Activated CD8-positive, alpha-beta T cell treated with anti-CD3 and anti-CD28 coated beads for 36 hours (primary cell): ENCODE measurements around the gene ZNF483. TPM values are rescaled to one million over a fixed set of nuclear protein-coding genes. Genes with fewer than 3 reads are reported as not detected.
"Not testable (repeated sequence)": the region's sequence is repeated elsewhere in the genome, so short reads cannot be mapped to it uniquely, and the experiment has no call there.

Source experiments
- ATAC-seq: fragments of 200-7000 bp; cut with Tn5 transposase; one replicate; pipeline ENCODE4 v1.10.0; 2021; ENCODE audit warnings: mild to moderate bottlenecking, moderate library complexity
- CTCF ChIA-PET: fragments of 350-600 bp; sonication (Branson Sonifier 250); formaldehyde crosslinking; loops from one replicate; lab custom pipeline; 2021; ENCODE audit warnings: antibody characterized with exemption; lab: Charles Lee
- POLR2A ChIA-PET: fragments of 350-600 bp; sonication (Branson Sonifier 250); formaldehyde crosslinking; loops from one replicate; lab custom pipeline; 2021; ENCODE audit warnings: antibody characterized with exemption; lab: Charles Lee
- DNase-seq: peaks from one replicate; pipeline ENCODE4 v3.0.0-alpha.2; 2020
- H3K27ac Mint-ChIP-seq: one replicate; pipeline ENCODE4 v1.8.0; 2021; ENCODE audit warnings: mild to moderate bottlenecking, mixed read lengths
- H3K27me3 Mint-ChIP-seq: one replicate; pipeline ENCODE4 v1.8.0; 2021; ENCODE audit warnings: mixed read lengths
- H3K36me3 Mint-ChIP-seq: one replicate; pipeline ENCODE4 v1.8.0; 2021; ENCODE audit warnings: low read depth, mixed read lengths
- H3K4me1 Mint-ChIP-seq: one replicate; pipeline ENCODE4 v1.8.0; 2021; ENCODE audit warnings: low read depth, mixed read lengths
- H3K4me3 Mint-ChIP-seq: one replicate; pipeline ENCODE4 v1.8.0; 2021; ENCODE audit warnings: mild to moderate bottlenecking, moderate library complexity, mixed read lengths
- H3K9me3 Mint-ChIP-seq: one replicate; pipeline ENCODE4 v1.8.0; 2021; ENCODE audit warnings: mixed read lengths
- intact Hi-C: fragments of 100-400 bp; cut with micrococcal nuclease; formaldehyde crosslinking; loops from one replicate; pipeline ENCODE4 v1.10.0; 2022
- total RNA-seq, 2 experiments: library from RNA; stranded (reverse); gene quantifications; one replicate each; pipeline ENCODE4 v1.2.3, GENCODE V29; 2021
- TF ChIP-seq, protein P1 (sequence below): fragments of 200-600 bp; IDR thresholded peaks from one replicate; pipeline ENCODE4 v1.8.0; 2022; ENCODE audit warnings: antibody characterized with exemption, mild to moderate bottlenecking

The ZNF483 gene
- total RNA-seq, 2 experiments from 2014 or later, result 2.6 to 2.8 TPM

DNA sequence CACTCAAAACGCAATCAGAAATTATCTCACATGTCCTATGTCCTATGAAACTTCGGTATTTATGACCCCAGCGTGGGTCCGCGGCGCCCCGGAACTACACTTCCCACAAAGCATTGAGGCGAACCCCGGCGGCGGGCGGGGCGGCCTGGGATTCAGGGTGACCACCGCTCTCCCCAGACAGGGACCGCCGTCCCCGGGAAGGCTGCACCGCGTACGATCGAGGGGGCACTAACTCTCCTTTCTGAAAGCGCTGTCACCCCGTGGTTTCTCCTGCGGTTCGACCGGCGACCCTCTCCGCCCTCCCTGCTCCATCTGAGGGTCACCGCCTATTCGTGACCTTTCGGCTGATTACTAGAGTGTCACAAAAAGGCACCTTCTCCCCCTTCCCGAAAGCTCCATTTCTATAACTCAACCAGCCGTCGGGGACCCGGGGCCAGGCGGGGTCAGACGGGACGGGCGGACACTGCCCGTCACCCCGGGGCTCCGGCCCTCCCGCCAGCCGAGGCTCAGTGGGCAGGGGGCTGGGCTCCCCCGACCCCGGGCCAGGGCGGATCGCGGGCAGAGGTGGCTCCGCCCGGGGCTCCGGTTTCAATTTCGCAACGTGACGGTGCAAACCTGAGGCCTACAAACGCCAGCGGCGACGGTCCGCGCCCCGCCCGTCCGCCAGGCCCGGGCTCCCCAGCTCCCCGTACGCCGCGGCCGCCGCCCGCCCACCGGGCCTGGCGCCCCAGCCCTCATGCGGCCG is 42.1 kb upstream of the ZNF483 start:
- CTCF ChIA-PET, result interaction anchor here (1.1 kb wide), 1 partner anchor 71 kb away, joined by 3 read pairs; no protein-coding TSS in a partner anchor
- ATAC-seq (peak; percentile 49), DNase-seq (peak; percentile 81)
- no peaks in the 10 kb centered on the region for H3K27me3 Mint-ChIP-seq
- intact Hi-C loops, result no loop called here
- TF ChIP-seq, protein P1, sequence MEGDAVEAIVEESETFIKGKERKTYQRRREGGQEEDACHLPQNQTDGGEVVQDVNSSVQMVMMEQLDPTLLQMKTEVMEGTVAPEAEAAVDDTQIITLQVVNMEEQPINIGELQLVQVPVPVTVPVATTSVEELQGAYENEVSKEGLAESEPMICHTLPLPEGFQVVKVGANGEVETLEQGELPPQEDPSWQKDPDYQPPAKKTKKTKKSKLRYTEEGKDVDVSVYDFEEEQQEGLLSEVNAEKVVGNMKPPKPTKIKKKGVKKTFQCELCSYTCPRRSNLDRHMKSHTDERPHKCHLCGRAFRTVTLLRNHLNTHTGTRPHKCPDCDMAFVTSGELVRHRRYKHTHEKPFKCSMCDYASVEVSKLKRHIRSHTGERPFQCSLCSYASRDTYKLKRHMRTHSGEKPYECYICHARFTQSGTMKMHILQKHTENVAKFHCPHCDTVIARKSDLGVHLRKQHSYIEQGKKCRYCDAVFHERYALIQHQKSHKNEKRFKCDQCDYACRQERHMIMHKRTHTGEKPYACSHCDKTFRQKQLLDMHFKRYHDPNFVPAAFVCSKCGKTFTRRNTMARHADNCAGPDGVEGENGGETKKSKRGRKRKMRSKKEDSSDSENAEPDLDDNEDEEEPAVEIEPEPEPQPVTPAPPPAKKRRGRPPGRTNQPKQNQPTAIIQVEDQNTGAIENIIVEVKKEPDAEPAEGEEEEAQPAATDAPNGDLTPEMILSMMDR, result no peak
- H3K36me3 Mint-ChIP-seq, result peaks cover 15% of the 10 kb centered on the region
- H3K4me1 Mint-ChIP-seq, result peaks cover 32% of the 10 kb centered on the region
- H3K27ac Mint-ChIP-seq, result peak overlapping the region; percentile 85
- peak overlapping the region; percentile 79 for H3K4me3 Mint-ChIP-seq
- no peaks in the 10 kb centered on the region for H3K9me3 Mint-ChIP-seq
- POLR2A ChIA-PET, result interaction anchor here (0.5 to 1.5 kb wide), 5 partner anchors 42 to 455 kb away, joined by 3 to 5 read pairs (median 3); partner anchors contain the start of gene ZNF483

DNA sequence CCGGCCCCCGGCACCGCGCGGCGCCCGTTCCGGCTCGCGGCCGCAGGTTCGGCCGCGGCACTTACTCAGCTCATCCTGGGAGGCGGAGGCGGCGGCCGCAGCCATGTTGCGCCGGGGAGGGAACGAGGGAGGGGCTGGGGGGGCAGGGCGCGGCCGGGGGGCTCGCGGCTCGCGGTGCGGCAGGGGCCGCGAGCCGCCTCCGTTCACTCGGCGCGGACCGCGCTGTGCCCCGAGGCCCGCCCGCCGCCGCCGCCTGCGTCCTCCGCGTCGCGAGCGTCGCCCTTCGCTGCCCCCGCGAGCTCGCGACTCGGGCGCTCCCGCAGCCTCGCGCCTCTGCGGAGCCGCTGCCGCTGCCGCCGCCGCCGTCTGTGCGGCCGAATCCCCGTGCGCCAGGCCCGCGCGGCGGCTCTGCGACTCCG is 41.5 kb upstream of the ZNF483 start:
- peak overlapping the region; percentile 37 for H3K4me3 Mint-ChIP-seq
- POLR2A ChIA-PET, result interaction anchor here (0.5 to 1.5 kb wide), 4 partner anchors 59 to 455 kb away, joined by 3 to 5 read pairs (median 3); no protein-coding TSS in a partner anchor
- intact Hi-C loops, result no loop called here
- TF ChIP-seq, protein P1, result no peak
- H3K4me1 Mint-ChIP-seq, result peaks cover 32% of the 10 kb centered on the region
- CTCF ChIA-PET, result interaction anchor here (1.1 kb wide), 1 partner anchor 72 kb away, joined by 3 read pairs; no protein-coding TSS in a partner anchor
- no peak overlapping the region for H3K27ac Mint-ChIP-seq
- H3K9me3 Mint-ChIP-seq, result no peaks in the 10 kb centered on the region
- peak; percentile 59 for DNase-seq
- no peaks in the 10 kb centered on the region for H3K27me3 Mint-ChIP-seq
- H3K36me3 Mint-ChIP-seq, result peaks cover 15% of the 10 kb centered on the region
- ATAC-seq, result peak; percentile 31

DNA sequence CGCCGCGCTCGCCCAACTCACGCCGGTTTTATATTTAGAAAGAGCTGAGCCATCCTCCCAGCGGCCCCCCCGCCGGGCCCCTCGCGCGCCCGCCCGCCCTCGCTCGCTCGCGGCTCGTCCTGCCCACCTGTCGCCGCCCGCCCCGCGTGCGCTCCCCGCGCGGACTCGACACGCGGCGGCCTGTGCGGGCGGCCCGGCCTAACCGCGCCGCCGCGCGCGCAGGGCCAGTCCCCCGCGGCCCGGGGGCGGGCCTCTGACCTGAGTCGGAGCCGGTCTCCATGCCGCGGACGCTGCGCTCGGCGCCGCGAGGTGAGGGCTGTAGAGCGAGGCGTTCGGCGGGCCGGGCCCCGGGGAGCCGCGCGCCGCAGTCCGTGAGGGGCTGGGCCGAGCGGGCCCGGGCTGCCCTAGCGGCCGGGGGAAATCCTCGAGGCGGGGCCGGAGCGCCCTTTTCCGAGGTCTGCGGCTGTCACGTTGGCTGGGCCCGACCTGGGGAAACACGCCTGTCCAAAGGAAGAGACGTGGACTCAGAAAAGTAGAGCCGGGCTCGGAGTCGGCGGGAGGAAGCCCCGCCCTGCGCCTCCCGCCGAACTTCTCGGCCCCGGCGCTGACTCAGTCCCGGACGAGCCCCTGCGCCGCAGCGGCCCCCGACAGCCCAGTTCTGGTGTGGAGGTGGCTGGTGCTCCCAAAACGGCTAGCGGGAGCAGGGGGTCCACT is 41.0 kb upstream of the ZNF483 start, which contains the start of gene ECPAS:
TSS of gene ECPAS (minus strand) at position 526 of the 714 bp plus-strand sequence. CDS start 11,465 bp downstream, outside the sequence.
- TF ChIP-seq, protein P1, result no peak
- CTCF ChIA-PET, result interaction anchor here (1.1 kb wide), 1 partner anchor 137 kb away, joined by 4 read pairs; no protein-coding TSS in a partner anchor

DNA sequence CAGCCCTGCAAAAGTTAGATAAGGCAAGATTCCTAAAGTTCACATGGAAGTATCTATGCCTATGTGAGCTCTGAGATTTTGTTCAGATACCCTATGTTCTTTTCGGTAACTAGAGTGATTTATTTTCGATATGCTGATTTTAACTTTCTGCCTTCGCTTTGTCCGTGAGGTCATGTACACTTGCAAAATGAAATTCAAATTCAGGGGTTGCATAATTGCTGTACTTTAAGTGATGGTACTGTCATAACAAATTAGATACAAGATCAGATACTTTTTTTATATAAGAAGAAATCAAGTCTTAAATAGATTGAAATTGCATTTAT is 40.4 kb upstream of the ZNF483 start:
- Mint-ChIP-seq H3K9me3 (no peaks in the 10 kb centered on the region), H3K27ac (peak overlapping the region; percentile 71), H3K4me3 (peak overlapping the region; percentile 70), H3K4me1 (peaks cover 28% of the 10 kb centered on the region), H3K27me3 (no peaks in the 10 kb centered on the region), H3K36me3 (peaks cover 15% of the 10 kb centered on the region)
- CTCF ChIA-PET, result interaction anchor here (1.1 kb wide), 1 partner anchor 137 kb away, joined by 4 read pairs; no protein-coding TSS in a partner anchor
- intact Hi-C loops, result no loop called here
- POLR2A ChIA-PET, result no interaction called here
- ATAC-seq (no peak), DNase-seq (no peak)
- TF ChIP-seq, protein P1, result no peak

More for the DNA sequence above, 41.0 kb upstream of the ZNF483 start, which contains the start of gene ECPAS:
- intact Hi-C loops, result no loop called here
- peak; percentile 79 for ATAC-seq
- Mint-ChIP-seq H3K36me3 (peaks cover 15% of the 10 kb centered on the region), H3K27ac (peak within 1 kb of the TSS; percentile 71), H3K4me3 (peak within 1 kb of the TSS; percentile 70), H3K9me3 (no peaks in the 10 kb centered on the region), H3K27me3 (no peaks in the 10 kb centered on the region), H3K4me1 (peaks cover 28% of the 10 kb centered on the region)
- DNase-seq, result peak; percentile 79
- POLR2A ChIA-PET, result interaction anchor here (1.0 to 1.5 kb wide), 3 partner anchors 59 to 454 kb away, joined by 3 to 5 read pairs (median 3); no protein-coding TSS in a partner anchor

DNA sequence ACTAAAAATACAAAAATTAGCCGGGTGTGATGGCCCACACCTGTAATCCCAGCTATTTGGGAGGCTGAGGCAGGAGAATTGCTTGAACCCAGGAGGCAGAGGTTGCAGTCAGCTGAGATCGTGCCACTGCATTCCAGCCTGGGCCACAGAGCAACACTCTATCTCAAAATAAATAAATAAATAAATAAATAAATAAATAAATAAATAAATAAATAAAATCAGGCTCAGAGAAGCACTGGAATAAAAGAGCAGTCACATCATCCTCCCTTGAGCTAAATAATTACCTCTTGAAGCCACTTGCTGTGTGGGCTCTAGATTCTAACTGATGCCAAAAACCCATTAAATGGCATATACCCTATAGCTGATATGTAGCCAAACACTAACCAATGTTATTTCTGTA is 27.8 kb upstream of the ZNF483 start:
- DNase-seq, H3K27ac Mint-ChIP-seq, intact Hi-C loops, H3K36me3 Mint-ChIP-seq, CTCF ChIA-PET, H3K4me1 Mint-ChIP-seq, H3K4me3 Mint-ChIP-seq, ATAC-seq, H3K9me3 Mint-ChIP-seq, H3K27me3 Mint-ChIP-seq: not testable (repeated sequence)
- POLR2A ChIA-PET, result interaction anchor here (0.6 kb wide), 1 partner anchor 186 kb away, joined by 3 read pairs; no protein-coding TSS in a partner anchor
